ENCODE results near the gene LONP2.

GRCh38 chr16:48223490-48223889, 20.6 kb upstream of the LONP2 start:
- TF ChIP-seq CTCF (conservative IDR thresholded peaks at IDR 0.05; ENCODE audit: low read depth in 2 of 2) = no peak
- no peak for TF ChIP-seq POLR2AphosphoS5 (IDR thresholded peaks at IDR 0.05; ENCODE audit: low read depth)

All from GM23338 (cell line).